Stimulated activated CD8-positive, alpha-beta memory T cell treated with anti-CD3 and anti-CD28 coated beads, Interleukin-15, amount 100 ng/mL, for 48 hours (primary cell): Measurements from ENCODE around the gene CDK7.
"Not testable (repeated sequence)": the region's sequence is repeated elsewhere in the genome, so short reads cannot be mapped to it uniquely, and the experiment has no call there.

Source experiments
- DNase-seq, 2 donors: peaks; one replicate each; pipeline ENCODE4 v3.0.0-alpha.2; 2020; ENCODE audit warnings: low read depth in 2 of 2

CDK7 gene

DNA sequence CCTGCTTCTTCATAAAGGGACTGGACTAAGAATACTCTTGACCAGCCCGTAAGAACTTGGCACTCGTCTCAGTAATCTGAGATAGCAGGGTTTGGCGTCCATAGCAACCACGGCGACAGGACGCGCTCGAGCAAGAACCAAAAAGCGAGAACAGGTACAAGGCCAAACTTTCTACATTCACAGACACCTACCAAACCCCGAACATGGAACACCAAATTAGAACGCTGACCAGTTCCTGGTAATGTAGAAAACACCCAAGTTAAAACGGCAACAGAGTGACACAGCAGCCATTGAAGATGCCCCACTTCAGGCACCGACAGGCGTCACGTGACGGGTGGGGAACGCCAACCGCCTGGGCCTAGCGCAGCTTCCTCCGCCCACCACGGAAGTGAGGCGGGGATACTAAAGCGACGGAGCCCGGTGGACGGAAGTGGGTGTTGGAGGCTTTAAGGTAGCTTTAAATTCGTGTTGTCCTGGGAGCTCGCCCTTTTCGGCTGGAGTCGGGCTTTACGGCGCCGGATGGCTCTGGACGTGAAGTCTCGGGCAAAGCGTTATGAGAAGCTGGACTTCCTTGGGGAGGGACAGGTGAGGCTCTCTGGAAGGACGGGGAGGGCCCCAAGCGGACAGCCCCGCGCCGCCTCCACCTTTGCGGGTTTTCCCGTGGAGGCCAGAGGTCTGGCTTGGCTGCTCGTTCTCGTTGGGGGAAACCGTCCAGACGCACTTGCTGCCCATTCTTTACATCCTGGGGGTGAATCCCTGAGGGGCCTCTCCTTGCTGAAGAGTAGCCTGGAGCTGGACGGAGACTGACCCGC lies at the start of gene CDK7:
Gene CDK7 (plus strand): TSS at position 430 of the 812 bp plus-strand sequence. CDS start 90 bp downstream, at position 520.
- peak; percentile 89 to 92 for DNase-seq

DNA sequence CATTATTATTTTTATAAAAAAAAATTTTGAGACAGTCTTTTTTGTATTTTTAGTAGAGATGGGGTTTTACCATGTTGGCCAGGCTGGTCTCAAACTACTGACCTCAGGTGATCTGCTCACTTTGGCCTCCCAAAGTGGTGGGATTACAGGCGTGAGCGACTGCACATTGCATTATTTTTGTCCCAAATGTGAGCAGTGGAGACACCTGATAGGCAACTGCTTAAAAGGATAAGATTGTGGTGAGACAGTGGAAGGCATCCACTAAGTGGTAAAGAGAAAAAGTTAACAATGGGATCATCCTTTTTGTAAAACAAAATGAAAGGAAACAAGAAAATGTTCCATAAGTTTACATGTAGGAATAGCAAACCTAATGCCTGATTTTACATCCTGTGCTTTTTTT lies 47.3 kb upstream of the CDK7 start:
- DNase-seq: no peak

DNA sequence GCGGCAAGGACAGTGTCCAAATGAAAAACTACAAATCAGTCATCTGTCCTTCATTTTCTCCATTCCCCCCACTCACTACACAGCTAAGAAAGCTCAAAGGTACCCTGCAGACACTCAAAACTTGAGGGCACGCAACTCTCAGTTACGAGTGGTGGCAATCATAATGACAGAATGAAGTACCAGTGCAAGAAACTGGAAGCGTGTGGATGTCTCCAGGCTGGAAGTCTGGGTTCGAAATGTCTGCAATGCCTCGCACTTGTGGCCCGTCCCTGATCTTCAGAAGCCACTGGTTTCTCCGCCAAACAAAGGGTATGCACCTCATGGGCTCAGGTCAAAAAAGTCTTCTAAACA lies 45.9 kb upstream of the CDK7 start:
- DNase-seq: no peak

DNA sequence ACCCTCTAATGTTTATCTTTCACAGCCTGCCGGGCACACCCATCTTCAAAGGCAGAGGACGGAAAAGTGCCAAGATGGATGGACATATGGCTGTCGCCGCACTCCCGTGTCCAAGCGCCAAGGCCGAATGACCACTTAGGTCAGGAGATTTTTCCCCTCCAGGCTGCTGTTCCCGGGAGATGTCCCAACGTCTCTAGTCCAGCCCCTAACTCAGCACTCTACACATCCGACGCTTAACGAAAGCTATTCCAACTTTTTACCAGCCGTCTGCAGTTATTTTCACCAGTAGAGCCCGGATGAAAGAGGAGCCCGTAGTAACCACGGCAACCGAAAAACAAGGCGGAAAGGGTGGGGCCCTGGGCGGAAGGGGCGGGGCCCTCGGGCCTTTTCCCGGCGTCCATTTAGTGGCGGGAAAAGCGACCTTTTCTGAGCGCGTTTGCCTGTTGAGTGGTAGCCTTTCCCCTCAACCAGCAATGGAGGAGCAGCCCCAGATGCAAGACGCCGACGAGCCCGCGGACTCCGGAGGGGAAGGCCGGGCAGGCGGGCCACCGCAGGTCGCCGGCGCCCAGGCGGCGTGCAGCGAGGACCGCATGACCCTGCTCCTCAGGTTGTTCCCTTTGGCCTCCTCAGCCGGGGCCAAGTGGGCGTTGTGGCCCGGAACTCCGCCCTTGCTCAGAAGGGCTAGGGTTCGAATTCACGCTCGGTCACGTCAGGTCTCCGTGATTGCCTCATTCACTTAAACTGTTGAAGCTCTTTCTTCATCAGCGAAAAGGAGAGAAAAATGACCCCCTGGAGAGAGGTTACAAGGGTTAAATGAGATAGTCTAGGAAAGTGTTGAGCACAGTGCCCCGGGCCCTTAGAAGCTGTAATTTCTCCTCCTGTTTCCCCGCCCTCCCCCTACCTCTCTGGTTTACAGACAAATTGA lies 45.3 kb upstream of the CDK7 start, which contains the start of gene CENPH:
Gene CENPH (plus strand): TSS at position 422 of the 925 bp plus-strand sequence. CDS start 52 bp downstream, at position 474.
- DNase-seq: peak; percentile 87

DNA sequence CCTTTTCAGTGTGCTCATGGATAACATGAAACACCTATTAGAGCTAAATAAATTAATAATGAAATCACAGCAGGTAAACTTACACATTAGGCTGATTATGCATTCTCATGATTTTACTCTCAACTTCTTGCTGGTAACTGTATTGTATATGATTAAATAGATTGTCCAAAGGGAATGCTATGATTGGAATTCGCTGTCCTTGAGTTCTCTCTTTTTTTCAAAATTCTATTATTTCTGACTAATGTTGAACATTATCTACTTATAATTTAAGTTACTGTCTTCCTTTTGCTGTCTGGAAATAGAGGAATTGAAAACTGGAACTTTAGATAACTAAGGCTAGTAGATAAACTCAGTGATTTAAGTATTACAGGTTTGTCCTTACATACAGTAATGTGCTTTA lies 32.2 kb upstream of the CDK7 start:
- DNase-seq: no peak

DNA sequence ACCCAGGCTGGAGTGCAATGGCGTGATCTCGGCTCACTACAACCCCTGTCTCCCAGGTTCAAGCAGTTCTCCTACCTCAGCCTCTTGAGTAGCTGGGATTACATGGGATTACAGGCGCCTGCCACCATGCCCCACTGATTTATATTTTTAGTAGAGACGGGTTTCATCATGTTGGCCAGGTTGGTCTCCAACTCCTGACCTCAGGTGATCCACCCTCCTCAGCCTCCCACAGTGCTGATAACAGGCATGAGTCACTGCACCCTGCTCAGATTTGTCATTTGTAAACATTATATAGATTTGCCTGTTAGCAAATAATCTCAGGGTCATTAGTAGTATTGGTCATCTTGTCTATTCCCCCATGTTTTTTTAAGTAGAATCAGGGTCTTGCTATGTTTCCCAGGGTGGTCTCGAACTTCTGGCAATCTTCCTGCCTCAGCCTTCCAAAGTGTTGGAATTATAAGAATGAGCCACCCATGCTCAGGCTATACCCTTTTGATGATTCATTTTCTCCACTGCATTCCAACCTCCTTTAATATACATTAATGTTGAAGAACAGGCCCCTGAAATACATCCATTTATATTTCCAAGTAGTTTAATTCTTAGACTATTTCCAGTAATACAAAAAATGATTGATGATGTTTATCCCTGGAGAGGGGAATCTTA lies 28.0 kb upstream of the CDK7 start:
- DNase-seq: no peak

DNA sequence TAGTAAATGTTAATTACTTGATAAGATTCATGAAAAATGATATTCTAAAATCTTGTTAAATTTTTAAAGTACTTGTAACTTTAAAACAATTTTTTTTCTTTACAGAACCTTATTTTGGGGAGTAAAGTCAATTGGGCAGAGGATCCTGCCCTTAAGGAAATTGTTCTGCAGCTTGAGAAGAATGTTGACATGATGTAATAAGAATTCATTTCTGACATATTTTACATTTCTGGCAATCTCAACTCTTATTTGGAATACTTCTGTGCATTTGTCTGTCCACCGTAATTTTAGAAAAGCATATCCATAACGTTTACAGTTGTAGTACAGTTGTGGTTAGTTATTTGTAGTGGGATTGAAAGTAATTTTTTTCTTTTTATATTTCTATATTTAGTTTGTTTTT lies 25.1 kb upstream of the CDK7 start:
- no peak for DNase-seq

DNA sequence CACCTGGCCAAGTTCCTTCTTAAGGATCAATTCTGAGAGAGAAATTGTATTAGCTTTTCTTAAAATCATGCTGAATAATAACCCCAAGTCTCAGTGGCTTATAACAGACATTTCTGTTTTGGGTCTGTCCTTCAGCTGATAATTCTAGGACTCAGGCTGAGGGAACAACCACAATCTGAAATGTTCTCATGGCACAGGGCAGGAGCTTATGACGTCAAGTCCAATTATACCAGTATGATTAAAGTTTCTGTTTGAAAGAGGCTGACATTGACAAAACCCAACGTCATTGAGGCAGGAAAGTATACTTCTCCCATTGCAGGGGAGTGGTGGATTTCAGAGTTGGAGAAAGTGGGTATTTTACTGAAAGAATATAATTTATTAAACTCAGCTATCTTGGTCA lies 23.5 kb upstream of the CDK7 start:
- DNase-seq: no peak

DNA sequence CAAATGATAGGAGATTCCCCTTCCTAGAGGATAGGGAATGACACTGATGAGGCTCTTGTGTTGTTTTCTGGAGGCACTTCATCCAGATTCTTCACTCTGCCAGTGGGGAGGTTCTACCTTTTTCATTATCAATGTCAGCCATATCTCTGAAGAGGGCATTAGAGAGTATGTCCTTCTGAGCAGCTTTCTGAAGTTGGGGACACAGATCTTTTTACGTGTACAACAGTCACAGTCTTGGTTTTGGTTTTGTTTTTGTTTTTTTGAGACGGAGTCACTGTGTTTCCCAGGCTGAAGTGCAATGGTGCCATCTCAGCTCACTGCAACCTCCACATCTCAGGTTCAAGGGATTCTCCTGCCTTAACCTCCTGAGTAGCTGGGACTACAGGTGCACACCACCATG lies 22.7 kb upstream of the CDK7 start:
- no peak for DNase-seq

DNA sequence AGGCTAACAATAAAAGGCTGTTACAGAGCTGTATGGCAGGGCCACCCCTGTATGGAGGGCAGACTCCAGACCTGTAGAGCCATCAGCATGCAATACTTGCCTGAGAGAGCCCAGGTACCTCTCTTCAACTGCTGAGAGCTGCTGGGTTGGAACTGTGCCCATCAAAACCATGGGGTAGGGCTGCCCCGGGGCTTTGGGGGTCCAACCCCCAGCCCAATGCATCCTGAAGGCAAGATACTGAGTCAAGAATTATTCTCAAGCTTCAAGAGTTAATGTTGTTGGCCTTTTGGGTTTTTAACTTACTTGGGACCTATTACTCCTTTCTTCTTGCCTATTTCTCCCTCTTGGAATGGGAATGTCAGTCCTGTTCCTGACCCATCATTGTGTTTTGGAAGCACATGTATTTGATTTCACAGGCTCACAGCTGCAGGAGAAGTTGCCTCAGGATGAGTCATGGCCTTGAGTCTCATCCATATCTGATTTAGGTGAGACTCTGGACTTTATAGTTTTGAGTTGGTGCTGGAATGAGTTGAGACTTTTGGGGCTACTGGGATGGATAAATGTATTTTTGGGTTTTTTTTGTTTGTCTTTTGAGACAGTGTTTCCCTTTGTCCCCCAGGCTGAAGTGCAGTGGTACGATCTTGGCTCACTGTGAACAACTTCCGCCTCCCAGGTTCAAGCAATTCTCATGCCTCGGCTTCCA lies 21.0 kb upstream of the CDK7 start:
- no peak for DNase-seq

DNA sequence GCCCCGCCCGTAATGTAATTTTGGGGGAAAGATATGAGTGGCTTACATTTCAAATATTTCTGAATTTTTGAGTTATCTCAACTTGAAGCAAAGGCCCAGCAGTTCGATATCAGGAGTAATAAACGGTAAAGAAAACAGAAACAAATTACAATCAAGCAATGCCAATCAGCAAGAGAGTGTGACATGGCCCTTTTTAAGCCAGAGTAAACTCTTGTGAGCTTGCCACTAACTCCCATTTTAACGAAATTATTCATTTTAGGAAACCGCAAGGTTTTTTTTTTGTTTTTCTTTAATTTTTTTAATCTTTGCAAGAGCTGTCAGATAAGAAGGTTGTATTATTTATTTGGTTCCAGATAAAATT lies 17.6 kb upstream of the CDK7 start:
- DNase-seq: no peak

DNA sequence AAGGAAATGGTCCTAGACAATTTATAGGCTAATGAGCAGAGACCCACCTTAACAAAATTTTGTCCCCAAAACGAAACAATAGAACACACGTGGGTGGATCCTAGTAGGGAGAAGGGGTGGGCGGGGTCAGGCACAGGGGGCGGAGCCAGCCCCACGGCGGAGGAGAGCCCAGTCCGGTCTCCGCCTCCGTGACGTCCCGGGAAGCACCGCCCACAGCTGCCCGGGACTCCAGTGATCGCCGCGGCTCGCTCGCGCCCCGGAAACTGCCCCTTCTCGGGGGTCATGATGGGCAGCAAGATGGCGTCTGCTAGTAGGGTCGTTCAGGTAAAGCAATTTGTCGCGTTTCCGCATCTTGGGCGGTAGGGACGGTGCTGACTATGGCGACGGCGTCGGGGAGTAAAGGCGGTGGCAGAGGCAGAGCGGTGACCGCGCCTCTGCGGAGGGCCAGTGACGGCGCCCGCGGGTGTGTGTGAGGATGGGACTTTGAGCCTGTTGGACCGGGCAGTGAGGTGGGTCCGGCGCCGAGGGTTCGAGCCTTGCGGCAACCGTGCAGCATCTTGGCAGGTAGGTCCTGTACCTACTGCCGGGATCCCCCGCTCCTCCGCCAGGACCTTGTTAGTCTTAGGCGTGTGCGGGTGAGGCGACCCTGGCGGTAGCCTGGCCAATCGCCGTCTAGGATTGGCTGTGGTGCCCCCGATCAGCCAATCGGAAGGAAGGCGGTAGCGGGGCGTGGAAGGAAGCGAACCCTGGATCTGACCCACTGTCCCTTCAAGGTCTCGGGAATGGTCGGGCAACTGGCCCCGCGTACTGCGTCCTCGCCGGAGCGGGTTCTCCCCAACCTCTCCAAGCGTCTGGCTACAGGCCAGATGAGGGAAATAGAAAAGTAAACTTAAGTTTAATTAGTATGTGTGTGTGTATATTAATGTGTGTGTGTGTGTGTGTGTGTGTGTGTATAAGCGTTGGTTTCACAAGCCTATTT lies 16.8 kb upstream of the CDK7 start:
- peak; percentile 93 to 94 for DNase-seq

DNA sequence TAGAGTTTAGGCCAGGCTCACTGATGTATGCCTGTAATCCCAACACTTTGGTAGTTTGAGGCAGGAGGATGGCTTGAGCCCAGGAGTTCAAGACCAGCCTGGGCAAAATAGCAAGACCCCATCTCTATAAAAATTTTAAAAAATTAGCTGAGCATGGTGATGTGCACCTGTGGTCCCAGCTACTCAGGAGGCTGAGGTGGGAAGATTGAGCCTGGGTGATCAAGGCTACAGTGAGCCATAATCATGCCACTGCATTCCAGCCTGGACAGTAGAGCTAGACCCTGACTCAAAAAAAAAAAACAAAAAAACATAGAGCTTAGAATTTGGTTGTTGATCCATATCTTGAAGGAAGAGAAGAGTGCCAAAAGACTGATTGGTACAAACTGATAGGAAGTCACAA lies 14.7 kb upstream of the CDK7 start:
- no peak for DNase-seq

DNA sequence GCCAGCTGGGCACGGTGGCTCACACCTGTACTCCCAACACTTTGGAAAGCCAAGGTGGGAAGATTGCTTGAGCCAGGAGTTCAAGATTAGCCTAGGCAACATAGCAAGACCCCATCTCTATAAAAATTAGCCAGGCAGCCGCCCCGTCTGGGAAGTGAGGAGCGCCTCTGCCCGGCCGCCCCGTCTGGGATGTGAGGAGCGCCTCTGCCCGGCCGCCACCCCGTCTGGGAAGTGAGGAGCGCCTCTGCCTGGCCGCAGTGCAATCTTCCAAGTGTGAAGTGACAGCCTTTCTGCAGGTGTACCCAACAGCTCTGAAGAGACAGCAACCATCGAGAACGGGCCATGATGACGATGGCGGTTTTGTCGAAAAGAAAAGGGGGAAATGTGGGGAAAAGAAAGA lies 14.3 kb upstream of the CDK7 start:
- DNase-seq: not testable (repeated sequence)

DNA sequence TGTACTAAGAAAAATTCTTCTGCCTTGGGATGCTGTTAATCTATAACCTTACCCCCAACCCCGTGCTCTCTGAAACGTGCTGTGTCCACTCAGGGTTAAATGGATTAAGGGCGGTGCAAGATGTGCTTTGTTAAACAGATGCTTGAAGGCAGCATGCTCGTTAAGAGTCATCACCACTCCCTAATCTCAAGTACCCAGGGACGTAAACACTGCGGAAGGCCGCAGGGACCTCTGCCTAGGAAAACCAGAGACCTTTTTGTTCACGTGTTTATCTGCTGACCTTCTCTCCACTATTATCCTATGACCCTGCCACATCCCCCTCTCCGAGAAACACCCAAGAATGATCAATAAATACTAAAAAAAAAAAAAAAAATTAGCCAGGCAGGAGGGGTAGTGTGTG lies 13.9 kb upstream of the CDK7 start:
- not testable (repeated sequence) for DNase-seq

DNA sequence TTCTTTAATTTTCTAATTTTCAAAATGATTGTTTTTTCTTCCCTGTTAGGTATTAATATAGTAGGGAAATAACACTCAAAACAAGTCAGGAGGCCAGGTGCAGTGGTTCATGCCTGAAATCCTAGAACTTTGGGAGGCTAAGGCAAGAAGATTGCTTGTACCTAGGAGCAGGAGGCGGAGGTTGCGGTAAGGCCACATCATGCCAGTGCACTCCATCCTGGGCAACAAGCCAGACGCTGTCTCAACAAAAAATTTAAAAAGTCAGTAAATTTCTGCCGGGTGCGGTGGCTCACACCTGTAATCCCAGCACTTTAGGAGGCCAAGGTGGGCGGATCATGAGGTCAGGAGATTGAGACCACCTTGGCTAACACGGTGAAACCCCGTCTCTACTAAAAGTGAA lies 10.2 kb upstream of the CDK7 start:
- DNase-seq: no peak

DNA sequence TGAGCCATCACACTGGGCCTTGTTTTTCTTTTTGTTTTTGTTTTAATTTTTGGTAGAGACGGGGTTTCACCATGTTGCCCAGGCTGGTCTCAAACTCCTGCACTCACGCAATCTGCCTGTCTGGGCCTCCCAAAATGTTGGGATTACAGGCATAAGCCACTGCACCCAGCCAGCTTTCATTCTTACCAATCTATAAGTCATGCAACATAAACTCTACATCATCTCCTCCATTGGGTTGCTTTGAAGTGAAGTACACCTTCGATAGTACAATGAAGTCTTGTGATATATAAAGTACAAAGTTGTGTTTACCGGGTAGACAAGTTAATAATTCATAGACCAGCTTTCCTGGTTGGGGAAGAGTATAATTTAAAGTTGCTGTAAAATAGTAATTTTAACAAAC lies 8.8 kb upstream of the CDK7 start:
- no peak for DNase-seq

DNA sequence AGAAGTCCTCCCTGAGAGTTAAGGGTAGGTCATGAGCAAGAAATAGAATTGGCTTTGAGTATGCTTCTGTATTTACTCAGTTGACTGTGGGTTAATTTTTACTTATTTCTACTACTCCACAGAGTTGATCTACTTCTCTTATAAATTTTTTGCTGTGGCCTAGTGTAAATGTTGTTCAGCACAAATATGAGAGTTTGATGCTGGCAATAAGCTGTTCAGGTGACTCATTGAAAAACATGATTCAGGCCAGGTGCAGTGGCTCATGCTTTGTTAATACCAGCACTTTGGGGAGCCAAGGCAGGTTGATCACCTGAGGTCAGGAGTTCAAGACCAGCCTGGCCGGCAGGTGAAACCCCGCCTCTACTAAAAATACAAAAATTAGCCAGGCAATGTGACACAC lies 4.5 kb upstream of the CDK7 start:
- no peak for DNase-seq

DNA sequence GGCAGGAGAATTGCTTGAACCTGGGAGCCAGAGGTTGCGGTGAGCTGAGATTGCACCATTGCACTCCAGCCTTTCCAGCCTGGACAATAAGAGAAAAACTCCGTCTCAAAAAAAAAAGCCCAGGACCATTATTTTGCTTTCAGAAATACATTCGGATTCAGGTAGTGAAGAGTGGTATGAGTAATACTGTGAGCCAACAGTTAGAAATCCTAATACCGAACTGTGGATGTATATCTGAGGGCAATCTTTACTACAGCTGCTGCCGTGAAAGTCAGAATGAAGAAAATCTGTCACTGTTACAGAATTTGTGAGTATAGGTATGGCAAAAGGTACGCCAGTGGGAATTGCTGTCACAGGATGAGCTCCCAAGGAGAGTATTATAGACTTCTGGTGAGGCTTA lies 3.4 kb upstream of the CDK7 start:
- no peak for DNase-seq

DNA sequence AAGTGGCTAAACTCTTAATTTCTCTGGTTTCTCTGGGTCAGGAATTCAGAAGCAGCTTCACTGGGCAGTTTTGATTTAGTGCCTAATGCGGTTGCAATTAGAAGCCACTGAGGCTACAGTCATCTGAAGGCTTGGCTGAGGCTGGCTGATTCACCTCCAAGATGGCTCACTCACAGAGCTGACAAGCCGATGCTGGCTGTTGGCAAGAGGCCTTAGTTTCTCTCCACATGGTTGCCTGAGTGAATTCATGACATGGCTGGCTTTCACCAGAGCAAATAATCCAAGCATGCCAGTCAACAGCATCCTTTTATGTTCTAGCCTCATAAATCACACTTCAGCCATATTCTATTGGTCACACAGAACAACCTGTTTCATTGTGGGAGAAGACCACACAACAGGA lies 2.8 kb upstream of the CDK7 start:
- no peak for DNase-seq

DNA sequence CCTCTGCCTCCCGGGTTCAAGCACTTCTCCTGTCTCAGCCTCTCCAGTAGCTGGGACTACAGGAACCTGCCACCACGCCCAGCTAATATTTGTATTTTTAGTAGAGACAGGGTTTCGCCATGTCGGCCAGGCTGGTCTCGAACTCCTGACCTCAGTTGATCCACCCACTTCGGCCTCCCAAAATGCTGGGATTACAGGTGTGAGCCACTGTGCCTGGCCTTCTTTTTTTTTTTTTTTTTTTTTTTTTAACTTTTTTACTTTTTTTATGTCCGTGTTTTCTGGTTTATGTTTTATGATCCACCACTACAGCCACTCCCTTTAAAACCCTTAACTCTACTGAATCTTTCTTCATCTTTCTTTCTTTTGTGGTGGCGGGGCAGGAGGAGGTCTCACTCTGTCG lies 2.0 kb downstream of the CDK7 start:
- not testable (repeated sequence) for DNase-seq
